HEK293 (cell line): Measurements from ENCODE around the gene JAKMIP1.

ENCODE experiments used
- CTCF ChIA-PET: fragments of 350-600 bp; formaldehyde crosslinking; extraction: SDS; loops from one replicate; lab custom pipeline; 2021; ENCODE audit warnings: antibody characterized with exemption; lab: Yijun Ruan, JAX
- POLR2A ChIA-PET: fragments of 300-600 bp; formaldehyde crosslinking; extraction: SDS; loops from one replicate; lab custom pipeline; 2020; ENCODE audit warnings: antibody characterized with exemption, inconsistent platforms; lab: Yijun Ruan, JAX
- H3K27ac ChIP-seq: fragments of 200-500 bp; sonication (Bioruptor generic); 2 replicates; pipeline ENCODE4 v1.5.1; 2014; ENCODE audit warnings: low read depth, low read length, control low read depth, inconsistent platforms; ENCODE audit errors: extremely low read depth
- H3K36me3 ChIP-seq, 2 experiments: fragments of 200-500 bp in 1 of 2; sonication (Bioruptor generic) in 1 of 2; 1 replicate in 1 of 2; 2 replicates in 1 of 2; pipeline ENCODE4 v1.5.1; 2014 to 2017; ENCODE audit warnings: inconsistent platforms in 2 of 2, low read length in 2 of 2; ENCODE audit not compliant: control insufficient read depth in 2 of 2, insufficient read depth in 1 of 2
- H3K4me1 ChIP-seq: fragments of 200-500 bp; sonication (Bioruptor generic); 2 replicates; pipeline ENCODE4 v1.5.1; 2014; ENCODE audit warnings: mild to moderate bottlenecking, low read length, inconsistent platforms; ENCODE audit not compliant: control insufficient read depth, insufficient read depth
- H3K4me3 ChIP-seq: 2 replicates; pipeline ENCODE4 v1.5.1; 2011; ENCODE audit warnings: low read depth, mild to moderate bottlenecking, control low read depth, low read length, moderate library complexity
- H3K9me3 ChIP-seq: fragments of 200-500 bp; sonication (Bioruptor generic); 2 replicates; pipeline ENCODE4 v1.5.1; 2014; ENCODE audit warnings: low read depth, low read length, inconsistent platforms; ENCODE audit not compliant: control insufficient read depth, insufficient read depth
- BCL11B ChIP-seq: fragments of 450-650 bp; formaldehyde crosslinking; IDR thresholded peaks from 2 replicates; pipeline ENCODE4 v1.5.1; 2016; ENCODE audit warnings: low read depth, missing biosample characterization, missing genetic modification characterization
- KLF10 ChIP-seq: fragments of 450-650 bp; IDR thresholded peaks from 2 replicates; pipeline ENCODE4 v1.5.1; 2018; ENCODE audit warnings: missing biosample characterization, mild to moderate bottlenecking, missing genetic modification characterization
- KLF7 ChIP-seq: fragments of 450-650 bp; formaldehyde crosslinking; IDR thresholded peaks from 2 replicates; pipeline ENCODE4 v1.5.1; 2016; ENCODE audit warnings: missing biosample characterization, missing genetic modification characterization, borderline replicate concordance
- KLF9 ChIP-seq: fragments of 450-650 bp; formaldehyde crosslinking; IDR thresholded peaks from 2 replicates; pipeline ENCODE4 v1.5.1; 2016; ENCODE audit warnings: missing biosample characterization, missing genetic modification characterization, low read depth
- SP3 ChIP-seq: fragments of 450-650 bp; formaldehyde crosslinking; IDR thresholded peaks from 2 replicates; pipeline ENCODE4 v1.5.1; 2016; ENCODE audit warnings: missing biosample characterization, missing genetic modification characterization
- ZBTB7A ChIP-seq: fragments of 450-650 bp; formaldehyde crosslinking; IDR thresholded peaks from 2 replicates; pipeline ENCODE4 v1.5.1; 2016; ENCODE audit warnings: low read depth, missing biosample characterization, missing genetic modification characterization
- ZBTB8A ChIP-seq: fragments of 450-650 bp; formaldehyde crosslinking; IDR thresholded peaks from 2 replicates; pipeline ENCODE4 v1.5.1; 2016; ENCODE audit warnings: missing biosample characterization, missing genetic modification characterization
- ZFP3 ChIP-seq: fragments of 450-650 bp; formaldehyde crosslinking; IDR thresholded peaks from 2 replicates; pipeline ENCODE4 v1.5.1; 2016; ENCODE audit warnings: low read depth, missing biosample characterization, missing genetic modification characterization
- ZIC2 ChIP-seq: fragments of 450-650 bp; formaldehyde crosslinking; IDR thresholded peaks from 2 replicates; pipeline ENCODE4 v1.5.1; 2016; ENCODE audit warnings: missing biosample characterization, missing genetic modification characterization
- ZNF175 ChIP-seq: fragments of 450-650 bp; formaldehyde crosslinking; IDR thresholded peaks from 2 replicates; pipeline ENCODE4 v1.5.1; 2016; ENCODE audit warnings: missing biosample characterization, missing genetic modification characterization
- ZNF211 ChIP-seq: fragments of 450-650 bp; formaldehyde crosslinking; IDR thresholded peaks from 2 replicates; pipeline ENCODE4 v1.5.1; 2016; ENCODE audit warnings: low read depth, missing biosample characterization, missing genetic modification characterization
- ZNF341 ChIP-seq: fragments of 450-650 bp; formaldehyde crosslinking; IDR thresholded peaks from 2 replicates; pipeline ENCODE4; 2016; ENCODE audit warnings: low read depth, missing biosample characterization, missing genetic modification characterization
- ZNF48 ChIP-seq: fragments of 450-650 bp; formaldehyde crosslinking; IDR thresholded peaks from 2 replicates; pipeline ENCODE4 v1.5.1; 2016; ENCODE audit warnings: missing biosample characterization, missing genetic modification characterization
- ZNF560 ChIP-seq: fragments of 450-650 bp; formaldehyde crosslinking; IDR thresholded peaks from 2 replicates; pipeline ENCODE4 v1.5.1; 2017; ENCODE audit warnings: missing biosample characterization, missing genetic modification characterization, borderline replicate concordance
- ZNF654 ChIP-seq: fragments of 450-650 bp; formaldehyde crosslinking; IDR thresholded peaks from 2 replicates; pipeline ENCODE4 v1.5.1; 2016; ENCODE audit warnings: low read depth, missing biosample characterization, missing genetic modification characterization
- ZNF664 ChIP-seq: fragments of 450-650 bp; formaldehyde crosslinking; IDR thresholded peaks from 2 replicates; pipeline ENCODE4 v1.5.1; 2016; ENCODE audit warnings: missing biosample characterization, missing genetic modification characterization
- ZNF785 ChIP-seq: fragments of 450-650 bp; formaldehyde crosslinking; IDR thresholded peaks from 2 replicates; pipeline ENCODE4 v1.5.1; 2016; ENCODE audit warnings: missing biosample characterization, missing genetic modification characterization
- ZSCAN30 ChIP-seq: fragments of 450-650 bp; IDR thresholded peaks from 2 replicates; pipeline ENCODE4 v1.5.1; 2018; ENCODE audit warnings: missing biosample characterization, mild to moderate bottlenecking, missing genetic modification characterization, moderate library complexity
- TF ChIP-seq, protein P1 (sequence below): fragments of 450-650 bp; formaldehyde crosslinking; optimal IDR thresholded peaks from 2 replicates; pipeline ENCODE3; 2016; ENCODE audit warnings: missing biosample characterization, mild to moderate bottlenecking, missing genetic modification characterization
- TF ChIP-seq, protein P2 (sequence below): fragments of 450-650 bp; formaldehyde crosslinking; IDR thresholded peaks from 2 replicates; pipeline ENCODE4 v1.5.1; 2016; ENCODE audit warnings: missing biosample characterization, missing genetic modification characterization
- TF ChIP-seq, protein P3 (sequence below): fragments of 450-650 bp; formaldehyde crosslinking; IDR thresholded peaks from 2 replicates; pipeline ENCODE4 v1.5.1; 2017; ENCODE audit warnings: missing biosample characterization, mild to moderate bottlenecking, missing genetic modification characterization, moderate library complexity
- TF ChIP-seq, protein P4 (sequence below): fragments of 450-650 bp; formaldehyde crosslinking; IDR thresholded peaks from 2 replicates; pipeline ENCODE4 v1.5.1; 2017; ENCODE audit warnings: missing biosample characterization, missing genetic modification characterization
- TF ChIP-seq, protein P5 (sequence below): fragments of 450-650 bp; formaldehyde crosslinking; IDR thresholded peaks from 2 replicates; pipeline ENCODE4 v1.5.1; 2016; ENCODE audit warnings: missing biosample characterization, missing genetic modification characterization
- TF ChIP-seq, protein P6 (sequence below): fragments of 450-650 bp; IDR thresholded peaks from 2 replicates; pipeline ENCODE4 v1.5.1; 2018; ENCODE audit warnings: missing biosample characterization, mild to moderate bottlenecking, missing genetic modification characterization

The JAKMIP1 gene

DNA sequence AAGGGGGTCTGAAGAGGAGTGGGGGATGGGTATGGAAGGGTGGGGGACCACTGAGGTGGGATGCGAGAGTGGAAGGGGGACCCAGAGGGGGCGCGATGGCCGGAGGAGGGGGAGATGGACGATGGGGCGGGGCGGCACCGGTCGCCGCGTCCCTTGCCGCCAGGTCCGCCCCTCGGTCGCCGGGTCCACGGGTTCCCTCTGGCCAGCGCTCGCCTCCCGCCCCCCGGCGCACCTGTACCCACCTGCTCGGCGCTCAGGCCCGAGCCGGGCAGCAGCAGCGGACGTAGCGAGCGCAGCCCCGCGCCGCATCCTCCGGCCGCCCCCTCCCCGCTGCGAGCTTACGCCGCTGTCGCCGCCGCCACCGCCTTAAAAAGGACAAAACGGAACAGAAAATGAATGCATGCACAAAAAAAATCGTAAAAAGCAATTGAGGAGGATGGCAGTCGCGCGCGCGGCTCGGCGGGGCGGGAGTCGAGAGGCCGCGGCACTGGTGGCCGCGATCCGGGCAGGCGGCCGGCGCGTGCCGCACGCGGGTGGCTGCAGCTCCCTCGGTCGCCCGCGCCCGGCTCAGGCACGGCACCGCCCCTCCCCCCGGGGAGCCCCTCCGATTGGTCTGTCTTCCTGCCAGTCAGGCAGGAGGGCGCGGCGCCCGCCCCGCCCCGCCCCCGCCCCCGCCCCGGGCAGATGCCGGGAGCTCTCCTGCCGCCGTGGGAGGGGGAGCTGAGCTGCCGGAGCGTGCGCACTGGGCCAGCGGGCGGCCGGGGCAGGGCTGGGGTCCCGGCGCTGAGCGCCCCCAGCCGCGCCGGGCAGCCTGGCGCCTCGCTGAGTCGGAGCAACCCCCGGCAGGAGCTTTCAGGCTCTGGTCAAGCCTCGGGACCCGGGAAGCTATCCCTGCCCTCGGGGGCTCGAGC is at the start of gene JAKMIP1:
Gene JAKMIP1 (minus strand): TSS at position 539 of the 911 bp plus-strand sequence. CDS start 87,699 bp downstream, outside the sequence.
- Histone ChIP-seq H3K36me3 (no peaks in the 10 kb centered on the region), H3K27ac (no peak within 1 kb of the TSS), H3K9me3 (no peaks in the 10 kb centered on the region), H3K4me3 (peak within 1 kb of the TSS; percentile 29), H3K4me1 (no peaks in the 10 kb centered on the region)
- TF ChIP-seq ZNF48 (tag by site-specific recombination) (no peak), KLF9 (peak; percentile 7; the same call in 1 of the 2 replicates), ZBTB7A (tag by site-specific recombination) (no peak), SP3 (tag by site-specific recombination) (peak; percentile 25; the same call in 1 of the 2 replicates), ZNF664 (tag by site-specific recombination) (no peak), KLF10 (tag by site-specific recombination) (peak; percentile 12; the same call in 1 of the 2 replicates), ZNF175 (no peak), ZSCAN30 (peak; percentile 65; the same call in 1 of the 2 replicates), ZIC2 (tag by site-specific recombination) (0 out of 2 replicates have a peak, but pooled peaks have one; percentile 9)
- TF ChIP-seq, protein P1, sequence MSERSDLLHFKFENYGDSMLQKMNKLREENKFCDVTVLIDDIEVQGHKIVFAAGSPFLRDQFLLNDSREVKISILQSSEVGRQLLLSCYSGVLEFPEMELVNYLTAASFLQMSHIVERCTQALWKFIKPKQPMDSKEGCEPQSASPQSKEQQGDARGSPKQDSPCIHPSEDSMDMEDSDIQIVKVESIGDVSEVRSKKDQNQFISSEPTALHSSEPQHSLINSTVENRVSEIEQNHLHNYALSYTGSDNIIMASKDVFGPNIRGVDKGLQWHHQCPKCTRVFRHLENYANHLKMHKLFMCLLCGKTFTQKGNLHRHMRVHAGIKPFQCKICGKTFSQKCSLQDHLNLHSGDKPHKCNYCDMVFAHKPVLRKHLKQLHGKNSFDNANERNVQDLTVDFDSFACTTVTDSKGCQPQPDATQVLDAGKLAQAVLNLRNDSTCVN, result peak; percentile 61
- TF ChIP-seq, protein P2, sequence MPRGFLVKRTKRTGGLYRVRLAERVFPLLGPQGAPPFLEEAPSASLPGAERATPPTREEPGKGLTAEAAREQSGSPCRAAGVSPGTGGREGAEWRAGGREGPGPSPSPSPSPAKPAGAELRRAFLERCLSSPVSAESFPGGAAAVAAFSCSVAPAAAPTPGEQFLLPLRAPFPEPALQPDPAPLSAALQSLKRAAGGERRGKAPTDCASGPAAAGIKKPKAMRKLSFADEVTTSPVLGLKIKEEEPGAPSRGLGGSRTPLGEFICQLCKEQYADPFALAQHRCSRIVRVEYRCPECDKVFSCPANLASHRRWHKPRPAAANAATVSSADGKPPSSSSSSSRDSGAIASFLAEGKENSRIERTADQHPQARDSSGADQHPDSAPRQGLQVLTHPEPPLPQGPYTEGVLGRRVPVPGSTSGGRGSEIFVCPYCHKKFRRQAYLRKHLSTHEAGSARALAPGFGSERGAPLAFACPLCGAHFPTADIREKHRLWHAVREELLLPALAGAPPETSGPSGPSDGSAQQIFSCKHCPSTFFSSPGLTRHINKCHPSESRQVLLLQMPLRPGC (tag by site-specific recombination), result no peak
- TF ChIP-seq, protein P3, sequence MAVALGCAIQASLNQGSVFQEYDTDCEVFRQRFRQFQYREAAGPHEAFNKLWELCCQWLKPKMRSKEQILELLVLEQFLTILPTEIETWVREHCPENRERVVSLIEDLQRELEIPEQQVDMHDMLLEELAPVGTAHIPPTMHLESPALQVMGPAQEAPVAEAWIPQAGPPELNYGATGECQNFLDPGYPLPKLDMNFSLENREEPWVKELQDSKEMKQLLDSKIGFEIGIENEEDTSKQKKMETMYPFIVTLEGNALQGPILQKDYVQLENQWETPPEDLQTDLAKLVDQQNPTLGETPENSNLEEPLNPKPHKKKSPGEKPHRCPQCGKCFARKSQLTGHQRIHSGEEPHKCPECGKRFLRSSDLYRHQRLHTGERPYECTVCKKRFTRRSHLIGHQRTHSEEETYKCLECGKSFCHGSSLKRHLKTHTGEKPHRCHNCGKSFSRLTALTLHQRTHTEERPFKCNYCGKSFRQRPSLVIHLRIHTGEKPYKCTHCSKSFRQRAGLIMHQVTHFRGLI, result no peak
- TF ChIP-seq, protein P4, sequence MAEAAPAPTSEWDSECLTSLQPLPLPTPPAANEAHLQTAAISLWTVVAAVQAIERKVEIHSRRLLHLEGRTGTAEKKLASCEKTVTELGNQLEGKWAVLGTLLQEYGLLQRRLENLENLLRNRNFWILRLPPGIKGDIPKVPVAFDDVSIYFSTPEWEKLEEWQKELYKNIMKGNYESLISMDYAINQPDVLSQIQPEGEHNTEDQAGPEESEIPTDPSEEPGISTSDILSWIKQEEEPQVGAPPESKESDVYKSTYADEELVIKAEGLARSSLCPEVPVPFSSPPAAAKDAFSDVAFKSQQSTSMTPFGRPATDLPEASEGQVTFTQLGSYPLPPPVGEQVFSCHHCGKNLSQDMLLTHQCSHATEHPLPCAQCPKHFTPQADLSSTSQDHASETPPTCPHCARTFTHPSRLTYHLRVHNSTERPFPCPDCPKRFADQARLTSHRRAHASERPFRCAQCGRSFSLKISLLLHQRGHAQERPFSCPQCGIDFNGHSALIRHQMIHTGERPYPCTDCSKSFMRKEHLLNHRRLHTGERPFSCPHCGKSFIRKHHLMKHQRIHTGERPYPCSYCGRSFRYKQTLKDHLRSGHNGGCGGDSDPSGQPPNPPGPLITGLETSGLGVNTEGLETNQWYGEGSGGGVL, result peak; percentile 20; the same call in 1 of the 2 replicates
- TF ChIP-seq, protein P5, sequence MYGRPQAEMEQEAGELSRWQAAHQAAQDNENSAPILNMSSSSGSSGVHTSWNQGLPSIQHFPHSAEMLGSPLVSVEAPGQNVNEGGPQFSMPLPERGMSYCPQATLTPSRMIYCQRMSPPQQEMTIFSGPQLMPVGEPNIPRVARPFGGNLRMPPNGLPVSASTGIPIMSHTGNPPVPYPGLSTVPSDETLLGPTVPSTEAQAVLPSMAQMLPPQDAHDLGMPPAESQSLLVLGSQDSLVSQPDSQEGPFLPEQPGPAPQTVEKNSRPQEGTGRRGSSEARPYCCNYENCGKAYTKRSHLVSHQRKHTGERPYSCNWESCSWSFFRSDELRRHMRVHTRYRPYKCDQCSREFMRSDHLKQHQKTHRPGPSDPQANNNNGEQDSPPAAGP (tag by site-specific recombination), result 0 out of 2 replicates have a peak, but pooled peaks have one; percentile 20
- ChIA-PET CTCF (no interaction called here), POLR2A (no interaction called here)

DNA sequence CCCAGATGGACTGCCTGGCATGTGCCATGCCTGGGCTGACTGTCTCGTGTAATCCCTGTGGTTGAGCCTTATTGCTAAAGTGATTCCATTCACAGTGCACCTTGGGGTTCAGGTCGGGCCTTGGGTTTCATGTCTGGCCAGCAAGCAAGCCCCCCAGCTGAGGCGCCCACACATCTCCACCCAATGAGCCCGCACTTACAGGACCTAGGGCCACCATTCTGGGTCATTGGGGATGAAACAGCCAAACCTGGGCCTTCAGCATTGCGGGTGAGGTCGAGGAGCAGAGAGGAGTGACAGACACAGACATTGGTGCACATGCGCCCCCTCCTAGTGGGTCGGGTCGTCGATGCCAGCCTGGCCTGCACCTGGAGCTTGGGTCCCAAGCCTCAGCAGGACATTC is 48.0 kb upstream of the JAKMIP1 start:
- Histone ChIP-seq H3K36me3 (no peaks in the 10 kb centered on the region), H3K4me1 (no peaks in the 10 kb centered on the region), H3K27ac (no peak overlapping the region), H3K9me3 (no peaks in the 10 kb centered on the region), H3K4me3 (no peak overlapping the region)
- CTCF ChIA-PET, result interaction anchor here (12.8 kb wide), 1 partner anchor 81 kb away, joined by 203 read pairs; no protein-coding TSS in a partner anchor
- POLR2A ChIA-PET, result no interaction called here
- TF ChIP-seq KLF7 (no peak), ZNF654 (tag by site-specific recombination) (no peak), ZNF341 (no peak), ZNF211 (tag by site-specific recombination) (no peak), BCL11B (no peak), ZFP3 (tag by site-specific recombination) (no peak), ZBTB8A (tag by site-specific recombination) (no peak), ZNF785 (tag by site-specific recombination) (no peak), ZNF560 (no peak)
- TF ChIP-seq, protein P6, sequence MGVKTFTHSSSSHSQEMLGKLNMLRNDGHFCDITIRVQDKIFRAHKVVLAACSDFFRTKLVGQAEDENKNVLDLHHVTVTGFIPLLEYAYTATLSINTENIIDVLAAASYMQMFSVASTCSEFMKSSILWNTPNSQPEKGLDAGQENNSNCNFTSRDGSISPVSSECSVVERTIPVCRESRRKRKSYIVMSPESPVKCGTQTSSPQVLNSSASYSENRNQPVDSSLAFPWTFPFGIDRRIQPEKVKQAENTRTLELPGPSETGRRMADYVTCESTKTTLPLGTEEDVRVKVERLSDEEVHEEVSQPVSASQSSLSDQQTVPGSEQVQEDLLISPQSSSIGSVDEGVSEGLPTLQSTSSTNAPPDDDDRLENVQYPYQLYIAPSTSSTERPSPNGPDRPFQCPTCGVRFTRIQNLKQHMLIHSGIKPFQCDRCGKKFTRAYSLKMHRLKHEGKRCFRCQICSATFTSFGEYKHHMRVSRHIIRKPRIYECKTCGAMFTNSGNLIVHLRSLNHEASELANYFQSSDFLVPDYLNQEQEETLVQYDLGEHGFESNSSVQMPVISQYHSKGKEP (tag by site-specific recombination), result no peak
